ENCODE results near the gene ZNF595.

GRCh38 chr4:120616-121015, 67.5 kb downstream of the ZNF595 start:
- TF ChIP-seq, protein P1, sequence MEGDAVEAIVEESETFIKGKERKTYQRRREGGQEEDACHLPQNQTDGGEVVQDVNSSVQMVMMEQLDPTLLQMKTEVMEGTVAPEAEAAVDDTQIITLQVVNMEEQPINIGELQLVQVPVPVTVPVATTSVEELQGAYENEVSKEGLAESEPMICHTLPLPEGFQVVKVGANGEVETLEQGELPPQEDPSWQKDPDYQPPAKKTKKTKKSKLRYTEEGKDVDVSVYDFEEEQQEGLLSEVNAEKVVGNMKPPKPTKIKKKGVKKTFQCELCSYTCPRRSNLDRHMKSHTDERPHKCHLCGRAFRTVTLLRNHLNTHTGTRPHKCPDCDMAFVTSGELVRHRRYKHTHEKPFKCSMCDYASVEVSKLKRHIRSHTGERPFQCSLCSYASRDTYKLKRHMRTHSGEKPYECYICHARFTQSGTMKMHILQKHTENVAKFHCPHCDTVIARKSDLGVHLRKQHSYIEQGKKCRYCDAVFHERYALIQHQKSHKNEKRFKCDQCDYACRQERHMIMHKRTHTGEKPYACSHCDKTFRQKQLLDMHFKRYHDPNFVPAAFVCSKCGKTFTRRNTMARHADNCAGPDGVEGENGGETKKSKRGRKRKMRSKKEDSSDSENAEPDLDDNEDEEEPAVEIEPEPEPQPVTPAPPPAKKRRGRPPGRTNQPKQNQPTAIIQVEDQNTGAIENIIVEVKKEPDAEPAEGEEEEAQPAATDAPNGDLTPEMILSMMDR (IDR thresholded peaks at IDR 0.05) = no peak
- TF ChIP-seq EP300 (IDR thresholded peaks at IDR 0.05) = no peak
